HEK293T (cell line): Measurements from ENCODE around the gene SRP54.
A peak's percentile ranks its signal among the peaks of the same experiment; 100 is the strongest.

ENCODE experiments used
- CTCF ChIA-PET: fragments of 350-600 bp; formaldehyde crosslinking; extraction: SDS; loops from one replicate; lab custom pipeline; 2021; ENCODE audit warnings: antibody characterized with exemption, inconsistent platforms; lab: Yijun Ruan, JAX
- POLR2A ChIA-PET: fragments of 350-600 bp; formaldehyde crosslinking; extraction: SDS; loops from one replicate; lab custom pipeline; 2020; ENCODE audit warnings: antibody characterized with exemption, inconsistent platforms; lab: Yijun Ruan, JAX
- DNase-seq: peaks from one replicate; pipeline ENCODE4 v3.0.0; 2012; ENCODE audit warnings: mixed read lengths; ENCODE audit errors: extremely low spot score
- ARNT ChIP-seq: fragments of 450-650 bp; IDR thresholded peaks from 2 replicates; pipeline ENCODE4 v1.6.1; 2017; ENCODE audit warnings: mild to moderate bottlenecking
- BHLHE40 ChIP-seq: fragments of 450-650 bp; IDR thresholded peaks from 2 replicates; pipeline ENCODE4 v1.6.1; 2016; ENCODE audit warnings: mild to moderate bottlenecking, moderate library complexity, borderline replicate concordance
- CTBP1 ChIP-seq: fragments of 450-650 bp; IDR thresholded peaks from 2 replicates; pipeline ENCODE4 v1.6.1; 2016; ENCODE audit warnings: borderline replicate concordance
- ELF4 ChIP-seq: fragments of 450-650 bp; IDR thresholded peaks from 2 replicates; pipeline ENCODE4 v1.6.1; 2017; ENCODE audit warnings: antibody characterized with exemption
- FOXA1 ChIP-seq: fragments of 450-650 bp; IDR thresholded peaks from 2 replicates; pipeline ENCODE4 v1.6.1; 2016; ENCODE audit warnings: mild to moderate bottlenecking
- FOXK2 ChIP-seq: fragments of 450-650 bp; IDR thresholded peaks from 2 replicates; pipeline ENCODE4 v1.6.1; 2016; ENCODE audit warnings: mild to moderate bottlenecking
- FOXM1 ChIP-seq: fragments of 450-650 bp; IDR thresholded peaks from 2 replicates; pipeline ENCODE4 v1.6.1; 2017; ENCODE audit warnings: mild to moderate bottlenecking, borderline replicate concordance
- HDGF ChIP-seq: fragments of 450-650 bp; IDR thresholded peaks from 2 replicates; pipeline ENCODE4 v1.6.1; 2017; ENCODE audit warnings: antibody characterized with exemption, borderline replicate concordance
- L3MBTL2 ChIP-seq: fragments of 450-650 bp; conservative IDR thresholded peaks from 2 replicates; pipeline ENCODE4 v1.6.1; 2016; ENCODE audit warnings: mild to moderate bottlenecking
- LEF1 ChIP-seq: fragments of 450-650 bp; IDR thresholded peaks from 2 replicates; pipeline ENCODE4 v1.6.1; 2017; ENCODE audit warnings: mild to moderate bottlenecking, borderline replicate concordance
- NFRKB ChIP-seq: fragments of 450-650 bp; IDR thresholded peaks from 2 replicates; pipeline ENCODE4 v1.6.1; 2016; ENCODE audit warnings: mild to moderate bottlenecking, moderate library complexity
- SP1 ChIP-seq: fragments of 450-650 bp; IDR thresholded peaks from 2 replicates; pipeline ENCODE4 v1.6.1; 2017
- SUZ12 ChIP-seq: fragments of 450-650 bp; IDR thresholded peaks from 2 replicates; pipeline ENCODE4 v1.6.1; 2016; ENCODE audit warnings: mild to moderate bottlenecking
- TARDBP ChIP-seq: fragments of 450-650 bp; IDR thresholded peaks from 2 replicates; pipeline ENCODE4 v1.6.1; 2016
- ZNF384 ChIP-seq: fragments of 450-650 bp; IDR thresholded peaks from 2 replicates; pipeline ENCODE4 v1.6.1; 2016
- TF ChIP-seq, protein P1 (sequence below): fragments of 450-650 bp; IDR thresholded peaks from 2 replicates; pipeline ENCODE4 v1.6.1; 2016

Gene SRP54

GRCh38 chr14:34985740-34986139, 2.9 kb downstream of the SRP54 start:
- ChIA-PET POLR2A (no interaction called here), CTCF (no interaction called here)
- no peak for DNase-seq
- TF ChIP-seq CTBP1 (no peak), HDGF (no peak), NFRKB (no peak), LEF1 (no peak), BHLHE40 (no peak), L3MBTL2 (no peak), FOXK2 (no peak), FOXM1 (no peak), ZNF384 (no peak), ARNT (no peak), TARDBP (no peak), ELF4 (no peak), FOXA1 (no peak), SUZ12 (no peak), SP1 (no peak)
- TF ChIP-seq, protein P1, sequence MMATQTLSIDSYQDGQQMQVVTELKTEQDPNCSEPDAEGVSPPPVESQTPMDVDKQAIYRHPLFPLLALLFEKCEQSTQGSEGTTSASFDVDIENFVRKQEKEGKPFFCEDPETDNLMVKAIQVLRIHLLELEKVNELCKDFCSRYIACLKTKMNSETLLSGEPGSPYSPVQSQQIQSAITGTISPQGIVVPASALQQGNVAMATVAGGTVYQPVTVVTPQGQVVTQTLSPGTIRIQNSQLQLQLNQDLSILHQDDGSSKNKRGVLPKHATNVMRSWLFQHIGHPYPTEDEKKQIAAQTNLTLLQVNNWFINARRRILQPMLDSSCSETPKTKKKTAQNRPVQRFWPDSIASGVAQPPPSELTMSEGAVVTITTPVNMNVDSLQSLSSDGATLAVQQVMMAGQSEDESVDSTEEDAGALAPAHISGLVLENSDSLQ, result no peak

DNA sequence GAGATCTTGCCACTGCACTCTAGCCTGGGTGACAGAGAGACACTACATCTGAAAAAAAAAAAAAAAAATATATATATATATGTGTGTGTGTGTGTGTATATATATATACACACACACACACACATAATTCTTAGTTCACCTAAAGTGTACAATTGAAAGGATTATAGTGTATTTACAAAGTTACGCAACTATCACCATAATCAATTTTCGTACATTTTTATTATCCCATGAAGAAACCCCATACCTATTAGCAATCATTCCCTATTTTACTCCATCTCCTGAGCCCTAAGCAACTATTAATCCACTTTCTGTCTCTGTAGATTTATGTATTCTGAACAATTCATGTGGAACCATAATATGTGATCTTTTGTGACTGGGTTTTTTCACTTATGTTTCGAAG, 4.4 kb downstream of the SRP54 start:
- POLR2A ChIA-PET, result no interaction called here
- CTCF ChIA-PET, result no interaction called here
- DNase-seq, result no peak
- TF ChIP-seq, protein P1, result no peak
- TF ChIP-seq LEF1 (no peak), TARDBP (no peak), FOXK2 (no peak), L3MBTL2 (no peak), NFRKB (no peak), SUZ12 (no peak), BHLHE40 (no peak), ZNF384 (no peak), ELF4 (no peak), FOXA1 (no peak), FOXM1 (no peak), CTBP1 (no peak), HDGF (no peak), SP1 (no peak), ARNT (no peak)

- TF ChIP-seq BHLHE40 (no peak), ARNT (no peak), L3MBTL2 (no peak), TARDBP (no peak), SUZ12 (no peak), FOXK2 (no peak)
- ChIA-PET CTCF (no interaction called here), POLR2A (interaction anchor here (0.6 kb wide), 2 partner anchors 117 to 131 kb away, joined by 3 to 5 read pairs; no protein-coding TSS in a partner anchor)
- DNase-seq, result no peak
Measured at GRCh38 chr14:34989762-34990161, 7.0 kb downstream of the SRP54 start.

DNA sequence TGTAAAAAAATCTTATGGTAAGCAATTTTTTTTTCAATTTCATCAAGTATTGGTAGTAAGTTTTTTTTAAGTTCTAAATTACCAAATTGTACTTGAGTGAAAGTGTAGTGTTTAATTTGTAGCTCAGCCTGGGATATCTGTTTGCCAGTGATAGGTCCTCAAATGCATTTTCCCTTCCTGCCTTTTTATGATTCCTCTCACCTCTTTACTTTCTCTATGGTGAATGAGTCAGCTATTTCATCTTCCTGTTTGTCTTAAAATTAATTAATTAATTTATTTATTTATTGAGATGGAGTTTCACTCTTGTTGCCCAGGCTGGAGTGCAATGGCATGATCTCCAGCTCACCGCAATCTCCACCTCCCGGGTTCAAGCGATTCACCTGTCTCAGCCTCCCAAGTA, 10.6 kb downstream of the SRP54 start:
- DNase-seq, result no peak
- POLR2A ChIA-PET, result interaction anchor here (1.7 kb wide), 1 partner anchor 11 kb away, joined by 10 read pairs; the partner anchor contains the start of gene SRP54
- CTCF ChIA-PET, result no interaction called here
- TF ChIP-seq SP1 (no peak), ZNF384 (no peak), FOXK2 (no peak), TARDBP (no peak), BHLHE40 (no peak), NFRKB (no peak), FOXM1 (no peak), FOXA1 (no peak), HDGF (no peak), SUZ12 (no peak), L3MBTL2 (no peak), ELF4 (no peak), CTBP1 (no peak), LEF1 (no peak), ARNT (no peak)
- TF ChIP-seq, protein P1, result no peak

- no peak for DNase-seq
- TF ChIP-seq ARNT (no peak), ZNF384 (peak; percentile 80)
- CTCF ChIA-PET, result interaction anchor here (0.6 kb wide), 1 partner anchor 27 kb away, joined by 4 read pairs; no protein-coding TSS in a partner anchor
- POLR2A ChIA-PET, result interaction anchor here (0.7 to 1.0 kb wide), 2 partner anchors 12 to 51 kb away, joined by 3 read pairs; partner anchors contain the start of genes FAM177A1 and SRP54
Measured at GRCh38 chr14:34994668-34995067, 11.9 kb downstream of the SRP54 start.

DNA sequence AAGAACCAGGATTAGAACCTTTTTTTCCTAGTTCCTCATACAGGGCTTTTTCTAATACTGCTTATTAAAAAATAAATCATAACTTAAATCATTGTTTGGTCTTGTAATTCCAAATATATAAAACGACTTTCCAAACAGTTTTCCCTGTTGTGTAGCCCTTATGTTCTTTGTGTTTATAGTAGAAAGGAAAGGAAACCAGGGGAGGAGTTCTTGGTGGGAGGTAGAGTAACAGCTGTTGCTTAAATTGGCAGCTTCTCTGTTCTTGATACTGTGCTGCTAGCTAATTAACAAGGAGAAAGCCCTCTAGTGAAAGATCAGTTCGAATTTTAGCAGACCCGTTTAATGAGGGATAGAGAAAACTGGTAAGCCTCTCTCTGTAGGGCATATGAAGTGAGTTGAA, 15.0 kb downstream of the SRP54 start:
- ChIA-PET CTCF (no interaction called here), POLR2A (interaction anchor here (1.2 kb wide), 1 partner anchor 15 kb away, joined by 4 read pairs; the partner anchor contains the start of gene SRP54)
- TF ChIP-seq LEF1 (no peak), NFRKB (no peak)
- DNase-seq, result no peak

- DNase-seq, result no peak
- ChIA-PET POLR2A (interaction anchor here (1.6 to 1.8 kb wide), 2 partner anchors 17 to 47 kb away, joined by 5 to 6 read pairs; partner anchors contain the start of genes FAM177A1 and SRP54), CTCF (no interaction called here)
- no peak for TF ChIP-seq CTBP1
- TF ChIP-seq NFRKB, result no peak
- no peak for TF ChIP-seq SUZ12
- no peak for TF ChIP-seq BHLHE40
- TF ChIP-seq ELF4, result no peak
- no peak for TF ChIP-seq L3MBTL2
- no peak for TF ChIP-seq HDGF
- no peak for TF ChIP-seq TARDBP
- TF ChIP-seq ARNT, result no peak
- TF ChIP-seq, protein P1, result no peak
- TF ChIP-seq FOXK2, result no peak
- TF ChIP-seq LEF1, result no peak
- TF ChIP-seq FOXM1, result no peak
- no peak for TF ChIP-seq ZNF384
- TF ChIP-seq SP1, result no peak
- TF ChIP-seq FOXA1, result no peak
Measured at GRCh38 chr14:34999500-34999899, 16.7 kb downstream of the SRP54 start.
